ENCODE results near the gene PLEKHH2.

DNA sequence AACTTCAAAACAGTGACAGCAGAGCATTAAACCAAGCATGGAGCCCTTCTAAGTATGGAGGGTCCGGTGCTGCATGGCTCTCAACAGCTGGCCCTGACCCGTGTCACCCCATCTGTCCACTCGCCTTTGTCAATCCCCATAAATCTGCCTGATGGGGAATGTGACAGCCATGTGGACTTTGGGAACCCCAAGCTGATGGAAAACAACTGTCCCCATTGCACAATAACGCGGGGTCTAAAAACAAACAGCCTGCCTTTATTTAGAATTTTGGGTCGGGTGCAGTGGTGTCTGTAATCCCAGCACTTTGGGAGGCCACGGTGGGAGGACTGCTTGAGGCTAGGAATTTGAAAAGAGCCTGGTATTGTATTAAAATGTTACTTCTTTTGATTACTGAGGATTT, 24.1 kb upstream of the PLEKHH2 start:
- TF ChIP-seq, protein P1, sequence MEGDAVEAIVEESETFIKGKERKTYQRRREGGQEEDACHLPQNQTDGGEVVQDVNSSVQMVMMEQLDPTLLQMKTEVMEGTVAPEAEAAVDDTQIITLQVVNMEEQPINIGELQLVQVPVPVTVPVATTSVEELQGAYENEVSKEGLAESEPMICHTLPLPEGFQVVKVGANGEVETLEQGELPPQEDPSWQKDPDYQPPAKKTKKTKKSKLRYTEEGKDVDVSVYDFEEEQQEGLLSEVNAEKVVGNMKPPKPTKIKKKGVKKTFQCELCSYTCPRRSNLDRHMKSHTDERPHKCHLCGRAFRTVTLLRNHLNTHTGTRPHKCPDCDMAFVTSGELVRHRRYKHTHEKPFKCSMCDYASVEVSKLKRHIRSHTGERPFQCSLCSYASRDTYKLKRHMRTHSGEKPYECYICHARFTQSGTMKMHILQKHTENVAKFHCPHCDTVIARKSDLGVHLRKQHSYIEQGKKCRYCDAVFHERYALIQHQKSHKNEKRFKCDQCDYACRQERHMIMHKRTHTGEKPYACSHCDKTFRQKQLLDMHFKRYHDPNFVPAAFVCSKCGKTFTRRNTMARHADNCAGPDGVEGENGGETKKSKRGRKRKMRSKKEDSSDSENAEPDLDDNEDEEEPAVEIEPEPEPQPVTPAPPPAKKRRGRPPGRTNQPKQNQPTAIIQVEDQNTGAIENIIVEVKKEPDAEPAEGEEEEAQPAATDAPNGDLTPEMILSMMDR (IDR thresholded peaks at IDR 0.05), result no peak
- TF ChIP-seq ZFX (IDR thresholded peaks at IDR 0.05; ENCODE audit: borderline replicate concordance), result no peak
